HG03520 (cell line): Measurements from ENCODE around the gene GBP4.
"Not testable (repeated sequence)": the region's sequence is repeated elsewhere in the genome, so short reads cannot be mapped to it uniquely, and the experiment has no call there.

Experiments used
- ATAC-seq: cut with Tn5 transposase; IDR thresholded peaks from one replicate; pipeline ENCODE4 v1.9.1; 2021; ENCODE audit warnings: mild to moderate bottlenecking, moderate library complexity; ENCODE audit not compliant: unreplicated experiment

GBP4 gene, protein sequence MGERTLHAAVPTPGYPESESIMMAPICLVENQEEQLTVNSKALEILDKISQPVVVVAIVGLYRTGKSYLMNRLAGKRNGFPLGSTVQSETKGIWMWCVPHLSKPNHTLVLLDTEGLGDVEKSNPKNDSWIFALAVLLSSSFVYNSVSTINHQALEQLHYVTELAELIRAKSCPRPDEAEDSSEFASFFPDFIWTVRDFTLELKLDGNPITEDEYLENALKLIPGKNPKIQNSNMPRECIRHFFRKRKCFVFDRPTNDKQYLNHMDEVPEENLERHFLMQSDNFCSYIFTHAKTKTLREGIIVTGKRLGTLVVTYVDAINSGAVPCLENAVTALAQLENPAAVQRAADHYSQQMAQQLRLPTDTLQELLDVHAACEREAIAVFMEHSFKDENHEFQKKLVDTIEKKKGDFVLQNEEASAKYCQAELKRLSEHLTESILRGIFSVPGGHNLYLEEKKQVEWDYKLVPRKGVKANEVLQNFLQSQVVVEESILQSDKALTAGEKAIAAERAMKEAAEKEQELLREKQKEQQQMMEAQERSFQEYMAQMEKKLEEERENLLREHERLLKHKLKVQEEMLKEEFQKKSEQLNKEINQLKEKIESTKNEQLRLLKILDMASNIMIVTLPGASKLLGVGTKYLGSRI

GRCh38 chr1:89198491-89199072, at the start of gene GBP4:
Gene GBP4 (minus strand): TSS chr1:89198942. CDS start chr1:89198834, 108 bp downstream.
- ATAC-seq: peak; percentile 44

- ATAC-seq: no peak
Measured at GRCh38 chr1:89243046-89243445, 44.3 kb upstream of the GBP4 start.

- ATAC-seq: no peak
Measured at GRCh38 chr1:89221341-89221740, 22.6 kb upstream of the GBP4 start.

- ATAC-seq: not testable (repeated sequence)
Measured at GRCh38 chr1:89219851-89220250, 21.1 kb upstream of the GBP4 start.

DNA sequence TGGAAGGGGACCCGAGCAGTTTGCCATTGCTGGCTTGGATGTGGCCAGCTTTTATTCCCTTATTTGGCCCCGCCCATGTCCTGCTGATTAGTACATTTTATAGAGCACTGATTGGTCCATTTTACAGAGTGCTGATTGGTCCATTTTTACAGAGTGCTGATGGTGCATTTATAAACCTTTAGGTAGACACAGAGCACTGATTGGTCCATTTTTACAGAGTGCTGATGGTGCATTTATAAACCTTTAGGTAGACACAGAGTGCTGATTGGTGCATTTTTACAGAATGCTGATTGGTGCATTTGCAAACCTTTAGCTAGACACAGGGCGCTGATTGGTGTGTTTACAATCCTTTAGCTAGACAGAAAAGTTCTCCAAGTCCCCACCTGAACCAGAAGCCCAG, 20.2 kb upstream of the GBP4 start:
- ATAC-seq: not testable (repeated sequence)

DNA sequence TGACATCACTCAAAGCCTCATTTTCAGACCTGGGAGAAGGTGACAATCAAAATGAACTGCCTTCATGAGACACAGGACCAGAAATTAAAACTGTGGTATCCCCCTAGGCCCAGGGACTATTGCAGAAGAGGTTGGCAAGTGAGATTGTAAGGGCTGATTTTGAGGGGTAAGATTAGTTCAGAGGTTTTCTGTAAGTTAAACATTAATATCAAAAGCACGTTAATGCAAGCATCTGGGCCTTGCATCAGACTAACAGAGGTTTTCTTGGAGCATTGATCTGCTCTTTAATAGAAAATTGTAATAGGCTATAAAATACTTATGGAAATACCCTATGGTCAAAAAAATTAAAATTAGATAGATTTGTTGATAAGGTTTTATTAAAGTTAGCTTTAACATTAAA, 14.6 kb upstream of the GBP4 start:
- ATAC-seq: no peak

DNA sequence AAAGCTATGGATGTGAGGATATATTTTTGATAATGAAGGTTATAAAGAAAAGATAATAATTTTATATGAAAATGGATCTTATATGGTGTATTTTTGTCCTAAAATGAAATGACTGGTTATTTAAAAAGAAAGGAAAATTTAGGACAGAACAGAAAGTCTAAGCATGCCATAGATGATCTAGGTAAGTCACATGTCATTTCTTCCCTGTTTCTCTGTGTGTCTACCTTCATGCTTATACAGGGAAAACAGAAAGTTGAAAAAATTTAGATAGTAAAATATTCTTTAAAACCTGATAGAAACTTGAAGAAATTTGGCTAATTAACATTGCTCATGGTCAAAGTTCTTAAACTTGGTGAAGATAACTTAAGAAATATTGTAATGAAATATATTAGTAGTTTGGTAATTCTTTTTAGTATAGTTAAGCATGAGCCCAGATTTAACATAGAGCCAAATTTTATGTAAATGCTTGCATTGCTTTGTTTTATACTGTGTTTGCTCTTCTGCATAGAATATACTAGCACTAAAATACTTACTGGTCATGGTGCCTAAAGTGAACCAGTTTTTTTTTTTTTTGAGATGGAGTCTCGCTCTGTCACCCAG, 12.4 kb upstream of the GBP4 start:
- no peak for ATAC-seq

DNA sequence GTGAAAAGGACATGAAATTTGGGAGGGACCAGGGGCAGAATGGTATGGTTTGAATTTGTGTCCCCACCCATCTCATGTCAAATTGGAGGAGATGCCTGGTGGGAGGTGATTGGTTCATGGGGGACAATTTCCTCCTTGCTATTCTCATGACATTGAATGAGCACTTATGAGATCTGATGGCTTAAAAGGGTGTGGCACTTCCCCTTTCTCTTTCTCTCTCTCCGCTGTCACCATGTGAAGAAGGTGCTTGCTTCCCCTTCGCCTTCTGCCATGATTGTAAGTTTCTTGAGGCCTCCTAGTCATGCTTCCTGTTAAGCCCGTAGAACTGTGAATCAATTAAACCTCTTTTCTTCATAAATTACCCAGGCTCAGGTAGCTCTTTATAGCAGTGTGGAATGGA, 7.6 kb upstream of the GBP4 start:
- ATAC-seq: no peak

GRCh38 chr1:89203166-89203565, 4.4 kb upstream of the GBP4 start:
- ATAC-seq: no peak

DNA sequence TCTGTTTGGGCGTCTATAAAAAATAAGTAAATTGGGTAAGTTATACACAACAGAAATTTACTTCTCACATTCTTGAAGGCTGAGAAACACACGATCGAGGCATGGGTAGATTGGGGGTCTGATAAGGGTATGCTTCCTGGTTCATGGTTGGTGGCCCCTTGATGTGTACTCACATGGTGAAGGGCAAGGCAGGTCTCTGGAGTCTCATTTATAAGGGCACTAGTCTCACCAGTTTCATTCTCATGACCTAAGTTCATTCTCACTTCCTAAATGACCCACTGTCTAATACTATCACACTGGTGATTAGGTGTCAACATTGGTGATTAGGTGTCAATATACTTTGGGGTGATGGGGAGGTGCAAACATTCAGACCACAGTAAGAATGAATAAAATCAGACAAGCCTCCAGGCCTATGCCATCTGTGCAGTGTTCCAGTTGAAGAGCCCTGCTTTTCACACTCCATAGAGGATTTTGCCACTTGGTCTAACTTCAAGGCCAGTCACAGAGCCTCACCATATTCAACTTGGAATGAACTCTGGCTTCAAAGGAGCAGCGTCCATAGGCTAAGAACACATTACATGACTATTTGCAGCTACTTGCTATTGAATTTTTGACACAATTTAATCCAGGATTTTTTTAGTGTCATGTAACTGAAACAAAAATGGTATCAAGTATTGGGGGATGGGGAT, 2.5 kb upstream of the GBP4 start:
- ATAC-seq: peak; percentile 68

DNA sequence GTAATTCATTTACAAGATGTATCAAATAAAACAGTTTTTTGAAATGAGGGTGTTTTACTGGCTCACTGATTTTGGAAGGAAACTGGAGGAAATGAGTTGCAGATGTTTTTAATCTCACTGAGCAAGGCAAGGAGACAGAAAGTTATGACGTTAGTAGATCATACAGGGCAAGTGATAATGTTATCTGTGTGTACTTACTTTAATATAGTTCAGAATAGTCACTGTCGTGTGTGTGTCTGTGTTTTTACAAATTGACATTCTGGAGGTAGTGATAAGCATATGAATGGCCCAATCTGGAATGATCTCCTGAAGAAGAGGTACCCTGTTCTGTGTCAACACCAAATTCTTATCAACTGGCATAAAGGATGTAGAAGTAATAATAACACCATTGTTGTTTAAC, 1.9 kb upstream of the GBP4 start:
- no peak for ATAC-seq

GRCh38 chr1:89199525-89200031, 836 bp upstream of the GBP4 start:
- no peak for ATAC-seq

GRCh38 chr1:89198081-89198480, 661 bp downstream of the GBP4 start:
- no peak for ATAC-seq

DNA sequence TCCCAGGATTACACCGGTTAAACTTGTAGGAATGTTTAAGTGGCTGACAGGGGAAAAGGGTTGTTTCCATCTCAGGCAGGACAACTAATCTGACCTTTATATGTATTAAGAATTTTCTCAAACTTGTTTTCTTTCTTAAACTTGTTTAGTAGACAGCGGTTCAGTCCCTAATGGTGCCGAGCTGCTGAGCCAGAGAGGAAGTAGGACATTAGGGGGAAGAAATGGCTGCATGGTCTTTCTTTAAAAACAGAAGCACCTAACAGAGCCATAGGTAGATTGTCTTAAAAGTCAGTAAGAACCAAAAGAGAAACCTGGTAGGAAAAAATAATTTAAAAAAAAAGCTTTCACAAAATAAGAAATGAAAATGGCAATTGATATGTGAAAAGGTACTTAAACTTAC, 3.3 kb downstream of the GBP4 start:
- no peak for ATAC-seq

- no peak for ATAC-seq
Measured at GRCh38 chr1:89191314-89191713, 7.4 kb downstream of the GBP4 start.

DNA sequence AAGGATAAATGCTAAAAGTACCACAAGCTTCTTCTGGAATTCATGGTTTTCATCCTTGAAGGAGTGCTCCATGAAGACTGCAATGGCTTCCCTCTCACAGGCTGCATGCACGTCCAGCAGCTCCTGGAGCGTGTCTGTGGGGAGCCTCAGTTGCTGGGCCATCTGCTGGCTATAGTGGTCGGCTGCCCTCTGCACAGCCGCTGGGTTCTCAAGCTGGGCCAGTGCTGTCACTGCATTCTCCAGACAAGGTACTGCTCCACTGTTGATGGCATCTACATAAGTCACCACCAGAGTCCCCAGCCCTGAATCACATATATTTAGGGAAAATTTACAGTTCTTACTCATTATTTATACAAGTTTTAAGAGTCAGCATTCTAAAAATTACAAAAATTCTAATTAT, 8.7 kb downstream of the GBP4 start:
- no peak for ATAC-seq

GRCh38 chr1:89179343-89179742, 19.4 kb downstream of the GBP4 start:
- no peak for ATAC-seq

- no peak for ATAC-seq
Measured at GRCh38 chr1:89176971-89177370, 21.8 kb downstream of the GBP4 start.

DNA sequence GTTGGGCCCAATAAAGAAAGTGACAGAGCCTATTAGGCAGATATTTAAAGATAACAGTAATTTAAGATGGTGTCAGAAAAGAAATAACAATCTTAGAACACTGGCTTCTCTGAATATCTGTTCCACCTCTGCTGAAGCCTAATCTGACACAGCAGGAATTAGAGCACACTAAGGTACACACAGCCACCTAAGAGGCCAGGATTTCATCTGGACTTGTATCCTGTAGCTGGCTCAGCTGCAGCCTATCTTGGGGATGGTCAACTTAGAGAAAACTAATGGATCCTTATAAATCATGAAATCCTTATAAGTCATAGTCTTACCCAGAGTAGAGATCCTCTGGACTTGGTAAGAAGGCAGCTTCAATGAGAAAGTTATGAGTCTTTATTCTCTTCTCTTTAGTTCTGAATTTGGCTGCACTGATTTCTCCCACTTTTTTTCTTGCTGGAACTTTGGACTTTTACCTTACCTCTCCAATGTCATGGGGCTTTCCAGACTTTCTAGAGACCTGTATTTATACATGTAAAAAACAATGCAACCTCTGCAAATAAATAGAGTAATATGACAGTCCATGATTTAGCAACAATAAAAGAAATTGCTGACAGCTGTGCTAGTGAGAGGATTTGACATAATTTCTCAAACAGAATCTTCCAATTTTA, 23.0 kb downstream of the GBP4 start, which contains the start of gene GBP7:
Gene GBP7, minus strand, starts transcription at position 403 of the 656 bp plus-strand sequence. CDS start 4,068 bp downstream, outside the sequence.
- ATAC-seq: no peak

GRCh38 chr1:89174491-89174890, 24.3 kb downstream of the GBP4 start:
- ATAC-seq: no peak
